Activated T-cell treated with anti-CD3 and anti-CD28 coated beads, Interleukin-2, amount 50 U/mL, for 72 hours (primary cell): ENCODE data around the gene CDC25B. TPM values are rescaled to one million over a fixed set of nuclear protein-coding genes. Genes with fewer than 3 reads are reported as not detected.
"Not testable (repeated sequence)": the region's sequence is repeated elsewhere in the genome, so short reads cannot be mapped to it uniquely, and the experiment has no call there.

Experiments used
- ATAC-seq, 2 donors: fragments of 150-1000 bp; cut with Tn5 transposase; replicated peaks in 1 of 2; 2 replicates each; pipeline ENCODE4 v1.10.0; 2021; ENCODE audit warnings: moderate library complexity in 2 of 2, mild to moderate bottlenecking in 1 of 2
- DNase-seq, 2 donors: peaks; one replicate each; pipeline ENCODE4 v3.0.0; 2021 to 2022; ENCODE audit warnings: mixed read lengths in 1 of 2
- H3K27ac Mint-ChIP-seq: one replicate; pipeline ENCODE4 v1.8.0; 2022; ENCODE audit warnings: mild to moderate bottlenecking, moderate library complexity, mixed read lengths
- H3K27me3 Mint-ChIP-seq: one replicate; pipeline ENCODE4 v1.8.0; 2022; ENCODE audit warnings: low read depth, mixed read lengths
- H3K36me3 Mint-ChIP-seq, 2 donors: one replicate each; pipeline ENCODE4 v1.8.0; 2022; ENCODE audit warnings: mixed read lengths in 2 of 2, mild to moderate bottlenecking in 1 of 2; ENCODE audit not compliant: insufficient read depth in 2 of 2
- H3K4me1 Mint-ChIP-seq: one replicate; pipeline ENCODE4 v1.8.0; 2022; ENCODE audit warnings: low read depth, mixed read lengths
- H3K4me3 Mint-ChIP-seq, 2 donors: one replicate each; pipeline ENCODE4 v1.8.0; 2022; ENCODE audit warnings: mild to moderate bottlenecking in 2 of 2, mixed read lengths in 2 of 2, moderate library complexity in 2 of 2
- H3K9me3 Mint-ChIP-seq, 2 donors: one replicate each; pipeline ENCODE4 v1.8.0; 2022; ENCODE audit warnings: mixed read lengths in 2 of 2
- total RNA-seq, 2 donors: library from RNA; stranded (reverse); gene quantifications; one replicate each; pipeline ENCODE4 v1.2.3, GENCODE V29; 2022

Gene CDC25B
- total RNA-seq, 2 donors from 2014 or later: 121 to 128 TPM

- H3K27me3 Mint-ChIP-seq: no peaks in the 10 kb centered on the region
Measured at GRCh38 chr20:3820901-3821727, 25.0 kb downstream of the CDC25B start.

GRCh38 chr20:3821996-3822395 is 25.9 kb downstream of the CDC25B start:
- H3K27ac Mint-ChIP-seq: peak overlapping the region; percentile 97
- H3K4me1 Mint-ChIP-seq: peaks cover 36% of the 10 kb centered on the region
- no peaks in the 10 kb centered on the region for H3K9me3 Mint-ChIP-seq
- H3K27me3 Mint-ChIP-seq: no peaks in the 10 kb centered on the region
- H3K4me3 Mint-ChIP-seq: peak overlapping the region; percentile 82 to 93
- no peaks in the 10 kb centered on the region for H3K36me3 Mint-ChIP-seq
- DNase-seq (no peak), ATAC-seq (no peak)

More at GRCh38 chr20:3820901-3821727, 25.0 kb downstream of the CDC25B start:
- Mint-ChIP-seq H3K4me3 (peak overlapping the region; percentile 82 to 93), H3K4me1 (peaks cover 45% of the 10 kb centered on the region), H3K36me3 (no peaks in the 10 kb centered on the region), H3K9me3 (no peaks in the 10 kb centered on the region), H3K27ac (peak overlapping the region; percentile 97)
- DNase-seq: no peak
- no peak for ATAC-seq

GRCh38 chr20:3823881-3824280 is 27.8 kb downstream of the CDC25B start:
- H3K9me3 Mint-ChIP-seq: no peaks in the 10 kb centered on the region

GRCh38 chr20:3825526-3825925 is 29.4 kb downstream of the CDC25B start:
- peaks cover 14% of the 10 kb centered on the region for H3K4me1 Mint-ChIP-seq
- ATAC-seq (no peak), DNase-seq (no peak)
- H3K27me3 Mint-ChIP-seq: no peaks in the 10 kb centered on the region
- no peak overlapping the region for H3K4me3 Mint-ChIP-seq
- H3K27ac Mint-ChIP-seq: no peak overlapping the region
- no peaks in the 10 kb centered on the region for H3K9me3 Mint-ChIP-seq
- no peaks in the 10 kb centered on the region for H3K36me3 Mint-ChIP-seq

More at GRCh38 chr20:3823881-3824280, 27.8 kb downstream of the CDC25B start:
- no peak overlapping the region for H3K27ac Mint-ChIP-seq
- no peaks in the 10 kb centered on the region for H3K36me3 Mint-ChIP-seq
- DNase-seq (no peak), ATAC-seq (no peak)
- H3K4me1 Mint-ChIP-seq: peaks cover 25% of the 10 kb centered on the region
- no peak overlapping the region for H3K4me3 Mint-ChIP-seq
- no peaks in the 10 kb centered on the region for H3K27me3 Mint-ChIP-seq

GRCh38 chr20:3826420-3826819 is 30.3 kb downstream of the CDC25B start:
- no peak for ATAC-seq
- no peaks in the 10 kb centered on the region for H3K27me3 Mint-ChIP-seq
- DNase-seq: no peak
- H3K27ac Mint-ChIP-seq: no peak overlapping the region
- no peak overlapping the region for H3K4me3 Mint-ChIP-seq
- H3K4me1 Mint-ChIP-seq: peaks cover 6% of the 10 kb centered on the region
- H3K36me3 Mint-ChIP-seq: no peaks in the 10 kb centered on the region
- H3K9me3 Mint-ChIP-seq: no peaks in the 10 kb centered on the region

GRCh38 chr20:3828798-3829197 is 32.7 kb downstream of the CDC25B start:
- ATAC-seq (no peak), DNase-seq (no peak)
- no peak overlapping the region for H3K27ac Mint-ChIP-seq
- H3K4me1 Mint-ChIP-seq: no peaks in the 10 kb centered on the region
- H3K36me3 Mint-ChIP-seq: no peaks in the 10 kb centered on the region
- H3K4me3 Mint-ChIP-seq: no peak overlapping the region
- H3K9me3 Mint-ChIP-seq: no peaks in the 10 kb centered on the region
- no peaks in the 10 kb centered on the region for H3K27me3 Mint-ChIP-seq

GRCh38 chr20:3829891-3830290 is 33.8 kb downstream of the CDC25B start:
- H3K27ac Mint-ChIP-seq, H3K36me3 Mint-ChIP-seq, H3K9me3 Mint-ChIP-seq, DNase-seq, H3K27me3 Mint-ChIP-seq, H3K4me3 Mint-ChIP-seq, H3K4me1 Mint-ChIP-seq, ATAC-seq: not testable (repeated sequence)

GRCh38 chr20:3836132-3836531 is 40.0 kb downstream of the CDC25B start:
- Mint-ChIP-seq H3K4me1 (peaks cover 10% of the 10 kb centered on the region), H3K9me3 (no peaks in the 10 kb centered on the region), H3K27ac (no peak overlapping the region), H3K27me3 (no peaks in the 10 kb centered on the region), H3K36me3 (peaks cover 0 to 2% of the 10 kb centered on the region in 2 donors), H3K4me3 (no peak overlapping the region)
- DNase-seq (no peak), ATAC-seq (no peak)

- Mint-ChIP-seq H3K4me3 (no peak overlapping the region), H3K36me3 (peaks cover 0 to 2% of the 10 kb centered on the region in 2 donors), H3K27me3 (no peaks in the 10 kb centered on the region), H3K27ac (no peak overlapping the region), H3K4me1 (peaks cover 10% of the 10 kb centered on the region), H3K9me3 (no peaks in the 10 kb centered on the region)
- ATAC-seq: no peak
- no peak for DNase-seq
Measured at GRCh38 chr20:3839328-3839727, 43.2 kb downstream of the CDC25B start.

GRCh38 chr20:3840201-3840600 is 44.1 kb downstream of the CDC25B start:
- H3K27ac Mint-ChIP-seq, DNase-seq, H3K4me3 Mint-ChIP-seq, H3K27me3 Mint-ChIP-seq, H3K36me3 Mint-ChIP-seq, ATAC-seq, H3K9me3 Mint-ChIP-seq: not testable (repeated sequence)
- peaks cover 17% of the 10 kb centered on the region for H3K4me1 Mint-ChIP-seq

GRCh38 chr20:3842348-3842930 is 46.3 kb downstream of the CDC25B start:
- Mint-ChIP-seq H3K9me3 (no peaks in the 10 kb centered on the region), H3K27me3 (no peaks in the 10 kb centered on the region), H3K4me3 (no peak overlapping the region), H3K27ac (no peak overlapping the region), H3K36me3 (peaks cover 0 to 3% of the 10 kb centered on the region in 2 donors), H3K4me1 (peaks cover 25% of the 10 kb centered on the region)
- ATAC-seq (no peak), DNase-seq (no peak)

- DNase-seq (no peak), ATAC-seq (no peak)
- no peaks in the 10 kb centered on the region for H3K27me3 Mint-ChIP-seq
- peaks cover 0 to 3% of the 10 kb centered on the region in 2 donors for H3K36me3 Mint-ChIP-seq
- H3K4me3 Mint-ChIP-seq: no peak overlapping the region
- H3K9me3 Mint-ChIP-seq: no peaks in the 10 kb centered on the region
- H3K27ac Mint-ChIP-seq: no peak overlapping the region
- peaks cover 35% of the 10 kb centered on the region for H3K4me1 Mint-ChIP-seq
Measured at GRCh38 chr20:3843490-3843889, 47.4 kb downstream of the CDC25B start.

GRCh38 chr20:3843990-3844619 is 48.0 kb downstream of the CDC25B start:
- H3K36me3 Mint-ChIP-seq, H3K27ac Mint-ChIP-seq, H3K27me3 Mint-ChIP-seq, DNase-seq, H3K4me3 Mint-ChIP-seq, H3K9me3 Mint-ChIP-seq, ATAC-seq: not testable (repeated sequence)
- peaks cover 38% of the 10 kb centered on the region for H3K4me1 Mint-ChIP-seq
